Cortex of kidney (tissue), 1 donor: ENCODE data around the gene LRMDA.
"Not testable (repeated sequence)": the region's sequence is repeated elsewhere in the genome, so short reads cannot be mapped to it uniquely, and the experiment has no call there.

Experiments used
- DNase-seq: peaks from one replicate; lab custom pipeline; 2025; lab: John Stamatoyannopoulos, UW

Gene LRMDA

GRCh38 chr10:76051007-76051936, 619.8 kb downstream of the LRMDA start:
- no peak for DNase-seq

- no peak for DNase-seq
These were observed 621.5 kb downstream of the LRMDA start for GRCh38 chr10:76052682-76053503.

GRCh38 chr10:76055466-76055865, 624.0 kb downstream of the LRMDA start:
- no peak for DNase-seq

GRCh38 chr10:76055963-76056362, 624.5 kb downstream of the LRMDA start:
- no peak for DNase-seq

GRCh38 chr10:76060993-76061392, 629.6 kb downstream of the LRMDA start:
- DNase-seq, result not testable (repeated sequence)

- DNase-seq, result no peak
These were observed 635.0 kb downstream of the LRMDA start for GRCh38 chr10:76066457-76066856.

- no peak for DNase-seq
These were observed 636.0 kb downstream of the LRMDA start for GRCh38 chr10:76067447-76067846.

- no peak for DNase-seq
These were observed 637.4 kb downstream of the LRMDA start for GRCh38 chr10:76068856-76069255.

GRCh38 chr10:76070916-76071315, 639.5 kb downstream of the LRMDA start:
- no peak for DNase-seq

- DNase-seq, result no peak
These were observed 640.4 kb downstream of the LRMDA start for GRCh38 chr10:76071653-76072365.

GRCh38 chr10:76072384-76072783, 641.0 kb downstream of the LRMDA start:
- DNase-seq, result no peak

- no peak for DNase-seq
These were observed 642.1 kb downstream of the LRMDA start for GRCh38 chr10:76073524-76073923.

- no peak for DNase-seq
These were observed 643.2 kb downstream of the LRMDA start for GRCh38 chr10:76074659-76075058.

- DNase-seq, result no peak
These were observed 649.0 kb downstream of the LRMDA start for GRCh38 chr10:76080451-76080850.

GRCh38 chr10:76080991-76081390, 649.6 kb downstream of the LRMDA start:
- DNase-seq, result no peak

GRCh38 chr10:76082232-76082631, 650.8 kb downstream of the LRMDA start:
- no peak for DNase-seq

GRCh38 chr10:76082956-76083355, 651.5 kb downstream of the LRMDA start:
- DNase-seq, result no peak

GRCh38 chr10:76085002-76085816, 653.8 kb downstream of the LRMDA start:
- no peak for DNase-seq

- no peak for DNase-seq
These were observed 654.4 kb downstream of the LRMDA start for GRCh38 chr10:76085817-76086167.

GRCh38 chr10:76086170-76086760, 654.8 kb downstream of the LRMDA start:
- DNase-seq, result no peak
